Osteoblast (primary cell): Measurements from ENCODE around the gene CCDC9. TPM values are rescaled to one million over a fixed set of nuclear protein-coding genes. Genes with fewer than 3 reads are reported as not detected.
A peak's percentile ranks its signal among the peaks of the same experiment; 100 is the strongest.
"Not testable (repeated sequence)": the region's sequence is repeated elsewhere in the genome, so short reads cannot be mapped to it uniquely, and the experiment has no call there.

ENCODE experiments used
- DNase-seq: peaks from one replicate; pipeline ENCODE4 v3.0.0; 2011; ENCODE audit warnings: low spot score, mixed read lengths; ENCODE audit not compliant: insufficient read length; ENCODE audit errors: missing footprints
- H2AFZ ChIP-seq: 2 replicates; pipeline ENCODE4 v1.6.0; 2011; ENCODE audit warnings: mild to moderate bottlenecking, low read length
- H3K27ac ChIP-seq: 2 replicates; pipeline ENCODE4 v1.5.1; 2011; ENCODE audit warnings: mild to moderate bottlenecking, low read depth, low read length, moderate library complexity
- H3K27me3 ChIP-seq: 2 replicates; pipeline ENCODE4 v1.6.0; 2012; ENCODE audit warnings: mild to moderate bottlenecking, control low read depth, inconsistent platforms, low read length, moderate library complexity; ENCODE audit not compliant: insufficient read depth
- H3K36me3 ChIP-seq: 2 replicates; pipeline ENCODE4 v1.5.1; 2011; ENCODE audit warnings: mild to moderate bottlenecking, low read length, control low read depth, moderate library complexity; ENCODE audit not compliant: insufficient read depth
- H3K4me1 ChIP-seq: 2 replicates; pipeline ENCODE4 v1.5.1; 2011; ENCODE audit warnings: mild to moderate bottlenecking, low read length, control low read depth, moderate library complexity; ENCODE audit not compliant: insufficient read depth
- H3K4me2 ChIP-seq: 2 replicates; pipeline ENCODE4 v1.6.0; 2011; ENCODE audit warnings: mild to moderate bottlenecking, low read length; ENCODE audit not compliant: insufficient read depth
- H3K4me3 ChIP-seq: fragments of 200-600 bp; sonication (generic); 3 replicates; pipeline ENCODE4 v1.5.1; 2012; ENCODE audit warnings: mild to moderate bottlenecking, low read length, inconsistent platforms; ENCODE audit not compliant: insufficient read depth
- H3K79me2 ChIP-seq: 2 replicates; pipeline ENCODE4 v1.6.0; 2012; ENCODE audit warnings: mild to moderate bottlenecking, low read length, control low read depth, inconsistent platforms; ENCODE audit not compliant: insufficient read depth
- H3K9me3 ChIP-seq: 2 replicates; pipeline ENCODE4 v1.5.1; 2011; ENCODE audit warnings: low read depth, low read length, control low read depth
- H4K20me1 ChIP-seq: 2 replicates; pipeline ENCODE4 v1.6.0; 2012; ENCODE audit warnings: mild to moderate bottlenecking, low read length, control low read depth; ENCODE audit not compliant: insufficient read depth
- total RNA-seq: library from RNA; depleted of rRNA; stranded (reverse); fragments of >200 nt; gene quantifications from 2 replicates; pipeline ENCODE4 v1.2.3, GENCODE V29; 2012
- TF ChIP-seq, protein P1 (sequence below): IDR thresholded peaks from 2 replicates; pipeline ENCODE4 v1.5.1; 2011; ENCODE audit warnings: mild to moderate bottlenecking, low read depth, low read length, moderate library complexity; ENCODE audit errors: extremely low read depth

CCDC9 gene
- total RNA-seq, 1 donor: 7.6 TPM

DNA sequence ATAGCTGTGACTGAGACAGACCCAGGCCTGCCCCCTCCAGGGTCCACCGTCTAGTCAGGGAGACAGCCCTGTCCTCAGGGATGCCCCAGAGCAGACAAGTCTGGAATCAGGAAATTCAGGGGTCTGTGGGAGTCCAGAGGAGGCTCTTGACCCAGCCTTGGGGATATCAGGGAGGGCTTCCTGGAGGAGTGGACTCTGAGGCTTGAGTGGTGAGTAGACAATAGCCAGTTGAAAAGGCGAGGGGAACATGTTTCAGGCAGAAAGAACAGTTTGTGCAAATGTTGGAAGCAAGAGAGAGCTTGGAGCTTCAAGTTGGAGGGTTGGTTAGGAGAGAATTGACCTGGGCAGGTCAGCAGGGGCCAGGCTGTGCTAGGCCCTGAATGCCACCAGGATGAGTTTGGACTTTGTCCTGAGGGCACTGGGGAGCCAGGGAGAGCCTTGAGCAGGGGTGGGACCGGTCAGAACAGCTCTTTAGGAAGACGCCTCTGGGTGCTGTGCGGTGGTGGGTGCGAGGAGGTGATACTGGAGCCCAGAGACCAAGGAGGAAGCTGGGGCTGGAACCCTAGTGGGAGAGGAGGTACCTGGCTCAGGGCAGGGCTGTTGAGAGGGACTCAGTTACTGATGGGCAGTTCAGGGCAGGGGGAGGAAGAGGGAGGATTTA lies 2.7 kb downstream of the CCDC9 start:
- H3K27ac ChIP-seq: peak overlapping the region; percentile 95
- peak; percentile 10 for DNase-seq
- no peaks in the 10 kb centered on the region for H3K27me3 ChIP-seq
- TF ChIP-seq, protein P1, sequence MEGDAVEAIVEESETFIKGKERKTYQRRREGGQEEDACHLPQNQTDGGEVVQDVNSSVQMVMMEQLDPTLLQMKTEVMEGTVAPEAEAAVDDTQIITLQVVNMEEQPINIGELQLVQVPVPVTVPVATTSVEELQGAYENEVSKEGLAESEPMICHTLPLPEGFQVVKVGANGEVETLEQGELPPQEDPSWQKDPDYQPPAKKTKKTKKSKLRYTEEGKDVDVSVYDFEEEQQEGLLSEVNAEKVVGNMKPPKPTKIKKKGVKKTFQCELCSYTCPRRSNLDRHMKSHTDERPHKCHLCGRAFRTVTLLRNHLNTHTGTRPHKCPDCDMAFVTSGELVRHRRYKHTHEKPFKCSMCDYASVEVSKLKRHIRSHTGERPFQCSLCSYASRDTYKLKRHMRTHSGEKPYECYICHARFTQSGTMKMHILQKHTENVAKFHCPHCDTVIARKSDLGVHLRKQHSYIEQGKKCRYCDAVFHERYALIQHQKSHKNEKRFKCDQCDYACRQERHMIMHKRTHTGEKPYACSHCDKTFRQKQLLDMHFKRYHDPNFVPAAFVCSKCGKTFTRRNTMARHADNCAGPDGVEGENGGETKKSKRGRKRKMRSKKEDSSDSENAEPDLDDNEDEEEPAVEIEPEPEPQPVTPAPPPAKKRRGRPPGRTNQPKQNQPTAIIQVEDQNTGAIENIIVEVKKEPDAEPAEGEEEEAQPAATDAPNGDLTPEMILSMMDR: no peak
- peaks cover 7% of the 10 kb centered on the region for H4K20me1 ChIP-seq
- H3K9me3 ChIP-seq: no peaks in the 10 kb centered on the region
- H3K4me1 ChIP-seq: peaks cover 16% of the 10 kb centered on the region
- H3K4me2 ChIP-seq: peak overlapping the region; percentile 100
- H3K36me3 ChIP-seq: peaks cover 43% of the 10 kb centered on the region
- H2AFZ ChIP-seq: no peak overlapping the region
- peaks cover 47% of the 10 kb centered on the region for H3K79me2 ChIP-seq
- H3K4me3 ChIP-seq: no peak overlapping the region

DNA sequence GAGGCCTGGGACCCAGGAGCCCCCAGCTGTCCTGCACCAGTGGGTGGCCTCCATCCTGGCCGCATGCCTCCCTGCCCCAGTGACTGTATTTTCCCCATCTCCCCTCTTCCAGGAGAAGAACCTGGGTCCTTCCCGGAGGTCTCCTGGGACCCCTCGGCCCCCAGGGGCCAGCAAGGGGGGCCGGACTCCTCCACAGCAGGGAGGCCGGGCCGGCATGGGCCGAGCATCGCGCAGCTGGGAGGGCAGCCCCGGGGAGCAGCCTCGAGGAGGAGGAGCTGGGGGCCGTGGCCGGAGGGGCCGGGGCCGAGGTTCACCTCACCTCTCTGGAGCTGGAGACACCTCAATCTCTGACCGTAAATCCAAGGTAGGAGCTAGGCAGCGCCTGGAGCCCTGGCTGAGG lies 4.2 kb downstream of the CCDC9 start:
- Histone ChIP-seq H3K27me3 (no peaks in the 10 kb centered on the region), H2AFZ (no peak overlapping the region), H3K9me3 (no peaks in the 10 kb centered on the region), H3K36me3 (peaks cover 57% of the 10 kb centered on the region), H3K79me2 (peaks cover 49% of the 10 kb centered on the region), H3K4me1 (peaks cover 15% of the 10 kb centered on the region), H3K4me2 (no peak overlapping the region), H3K4me3 (no peak overlapping the region), H4K20me1 (peaks cover 7% of the 10 kb centered on the region), H3K27ac (no peak overlapping the region)
- TF ChIP-seq, protein P1: no peak
- peak; percentile 35 for DNase-seq

DNA sequence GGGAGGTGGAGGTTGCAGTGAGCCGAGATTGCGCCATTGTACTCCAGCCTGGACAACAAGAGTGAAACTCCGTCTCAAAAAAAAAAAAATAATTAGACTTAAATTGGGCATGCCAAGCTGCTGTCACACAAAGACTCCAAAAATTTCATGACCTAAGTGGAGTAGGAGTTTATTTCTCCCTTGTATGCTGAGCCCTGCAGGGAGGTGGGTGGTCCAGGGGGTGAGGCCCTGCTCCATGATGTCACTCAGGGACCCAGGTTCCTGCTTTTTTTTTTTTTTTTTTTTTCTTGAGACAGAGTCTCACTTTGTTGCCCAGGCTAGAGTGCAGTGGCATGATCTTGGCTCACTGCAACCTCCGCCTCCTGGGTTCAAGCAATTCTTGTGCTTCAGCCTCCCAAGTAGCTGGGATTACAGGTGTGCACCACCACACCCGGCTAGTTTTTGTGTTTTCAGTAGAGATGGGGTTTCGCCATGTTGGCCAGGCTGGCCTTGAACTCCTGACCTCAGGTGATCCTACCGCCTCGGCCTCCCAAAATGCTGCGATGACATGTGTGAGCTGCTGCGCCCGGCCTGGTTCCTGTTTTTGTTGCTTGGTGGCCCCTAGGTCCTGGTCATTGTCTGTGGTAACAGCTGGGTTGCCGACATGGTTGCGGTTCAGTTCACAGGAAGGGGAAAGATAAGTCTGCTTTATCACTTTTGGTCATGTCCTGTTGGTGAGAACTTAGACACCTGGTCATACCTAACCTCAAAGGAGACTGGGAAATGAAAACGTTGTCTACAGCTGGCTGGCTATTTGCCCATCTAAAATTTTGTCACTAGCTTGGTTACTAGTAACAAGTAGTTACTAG lies 5.8 kb downstream of the CCDC9 start:
- not testable (repeated sequence) for H3K4me3 ChIP-seq, H3K27ac ChIP-seq, H2AFZ ChIP-seq, H3K4me2 ChIP-seq, H4K20me1 ChIP-seq, H3K9me3 ChIP-seq, H3K27me3 ChIP-seq
- H3K4me1 ChIP-seq: peaks cover 11% of the 10 kb centered on the region
- H3K79me2 ChIP-seq: peaks cover 52% of the 10 kb centered on the region
- peak; percentile 54 for DNase-seq
- peaks cover 66% of the 10 kb centered on the region for H3K36me3 ChIP-seq

DNA sequence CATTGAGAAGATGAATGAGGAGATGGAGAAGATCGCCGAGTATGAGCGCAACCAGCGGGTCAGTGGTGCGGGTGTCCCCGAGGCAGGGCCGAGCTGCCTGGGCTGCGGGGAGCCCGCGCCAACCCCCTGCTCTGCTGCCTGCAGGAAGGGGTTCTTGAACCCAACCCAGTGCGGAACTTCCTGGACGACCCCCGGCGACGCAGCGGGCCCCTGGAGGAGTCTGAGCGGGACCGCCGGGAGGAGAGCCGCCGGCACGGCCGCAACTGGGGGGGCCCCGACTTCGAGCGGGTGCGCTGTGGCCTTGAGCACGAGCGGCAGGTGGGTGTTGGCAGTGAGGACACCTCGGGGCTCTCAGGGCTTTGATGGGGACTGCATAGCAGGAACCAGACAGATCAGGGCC lies 8.3 kb downstream of the CCDC9 start:
- peaks cover 59% of the 10 kb centered on the region for H3K36me3 ChIP-seq
- peak; percentile 29 for DNase-seq
- H3K27me3 ChIP-seq: no peaks in the 10 kb centered on the region
- H4K20me1 ChIP-seq: peaks cover 10% of the 10 kb centered on the region
- no peak overlapping the region for H3K27ac ChIP-seq
- TF ChIP-seq, protein P1: no peak
- peaks cover 38% of the 10 kb centered on the region for H3K79me2 ChIP-seq
- H3K4me1 ChIP-seq: no peaks in the 10 kb centered on the region
- H3K4me2 ChIP-seq: no peak overlapping the region
- no peak overlapping the region for H2AFZ ChIP-seq
- H3K4me3 ChIP-seq: no peak overlapping the region
- H3K9me3 ChIP-seq: no peaks in the 10 kb centered on the region
